IMR-90 (cell line): ENCODE results near the gene CTBP2. TPM values are rescaled to one million over a fixed set of nuclear protein-coding genes. Genes with fewer than 3 reads are reported as not detected.

Experiments used
- ATAC-seq: fragments of 200-7000 bp; cut with Tn5 transposase; 2 replicates; pipeline ENCODE4 v1.9.1; 2020; ENCODE audit warnings: low read depth, mild to moderate bottlenecking, moderate library complexity
- BruUV-seq: library from RNA; stranded (reverse); fragments of 400-500 nt; replicated peaks from 2 replicates; lab custom pipeline; 2021; lab: Mats Ljungman, UMichigan
- CTCF ChIA-PET: fragments of 300-600 bp; formaldehyde crosslinking; extraction: SDS; loops from one replicate; lab custom pipeline; 2021; ENCODE audit warnings: antibody characterized with exemption; lab: Yijun Ruan, JAX
- POLR2A ChIA-PET: fragments of 300-600 bp; sonication (Branson Sonifier 250); formaldehyde crosslinking; loops from one replicate; lab custom pipeline; 2022; ENCODE audit warnings: antibody characterized with exemption; ENCODE audit not compliant: unreplicated experiment; lab: Charles Lee
- DNase-seq: peaks from one replicate; pipeline ENCODE4 v3.0.0; 2013
- H2AFZ ChIP-seq: replicated peaks from 2 replicates; pipeline ENCODE3; 2013; ENCODE audit warnings: low read length, mild to moderate bottlenecking; ENCODE audit not compliant: poor library complexity
- H2AK5ac ChIP-seq: 2 replicates; pipeline ENCODE4 v1.6.1; 2013; ENCODE audit warnings: low read depth, low read length, inconsistent platforms
- H2AK9ac ChIP-seq: replicated peaks from 2 replicates; pipeline ENCODE3; 2013; ENCODE audit warnings: mild to moderate bottlenecking, low read depth, low read length, moderate library complexity; ENCODE audit not compliant: poor library complexity
- H2BK120ac ChIP-seq: 2 replicates; pipeline ENCODE4 v1.6.1; 2013; ENCODE audit warnings: low read depth, low read length, inconsistent platforms
- H2BK15ac ChIP-seq: 3 replicates; pipeline ENCODE4 v1.6.1; 2013; ENCODE audit warnings: low read depth, low read length, inconsistent platforms
- H2BK20ac ChIP-seq: 2 replicates; pipeline ENCODE4 v1.6.1; 2013; ENCODE audit warnings: low read depth, mild to moderate bottlenecking, inconsistent platforms, low read length, moderate library complexity
- H2BK5ac ChIP-seq: 2 replicates; pipeline ENCODE4 v1.6.1; 2013; ENCODE audit warnings: mild to moderate bottlenecking, low read depth, low read length, inconsistent platforms; ENCODE audit not compliant: poor library complexity, severe bottlenecking
- H3K14ac ChIP-seq: replicated peaks from 2 replicates; pipeline ENCODE4 v1.6.1; 2013; ENCODE audit warnings: low read depth, low read length, inconsistent platforms
- H3K18ac ChIP-seq: 2 replicates; pipeline ENCODE4 v1.6.1; 2013; ENCODE audit warnings: low read depth, low read length, control low read depth
- H3K23ac ChIP-seq: 2 replicates; pipeline ENCODE4 v1.6.1; 2013; ENCODE audit warnings: low read depth, low read length, inconsistent platforms
- H3K27ac ChIP-seq: 2 replicates; pipeline ENCODE4 v1.5.1; 2013; ENCODE audit warnings: mild to moderate bottlenecking, control low read depth, low read length; ENCODE audit not compliant: insufficient read depth
- H3K27me3 ChIP-seq: 2 replicates; pipeline ENCODE4 v1.6.1; 2013; ENCODE audit warnings: low read length; ENCODE audit not compliant: control insufficient read depth, insufficient read depth
- H3K36me3 ChIP-seq: 2 replicates; pipeline ENCODE4 v1.6.1; 2013; ENCODE audit warnings: low read length, mixed read lengths; ENCODE audit not compliant: control insufficient read depth, insufficient read depth
- H3K4ac ChIP-seq: 2 replicates; pipeline ENCODE4 v1.6.1; 2013; ENCODE audit warnings: low read depth, low read length, inconsistent platforms
- H3K4me1 ChIP-seq: 2 replicates; pipeline ENCODE4 v1.6.1; 2013; ENCODE audit warnings: low read length, mixed read lengths; ENCODE audit not compliant: control insufficient read depth, insufficient read depth
- H3K4me2 ChIP-seq: 2 replicates; pipeline ENCODE4 v1.6.1; 2013; ENCODE audit warnings: low read depth, mild to moderate bottlenecking, control low read depth, low read length, moderate library complexity
- H3K4me3 ChIP-seq: 2 replicates; pipeline ENCODE4 v1.5.1; 2013; ENCODE audit warnings: low read depth, mild to moderate bottlenecking, control low read depth, low read length, moderate library complexity; ENCODE audit not compliant: insufficient read depth
- H3K56ac ChIP-seq: 2 replicates; pipeline ENCODE4 v1.6.1; 2013; ENCODE audit warnings: low read length, inconsistent platforms; ENCODE audit not compliant: insufficient read depth; ENCODE audit errors: extremely low read depth
- H3K79me1 ChIP-seq, 2 experiments: 2 replicates each; pipeline ENCODE4 v1.6.1; 2013; ENCODE audit warnings: low read length in 2 of 2, inconsistent platforms in 1 of 2, low read depth in 1 of 2
- H3K9ac ChIP-seq: 2 replicates; pipeline ENCODE4 v1.6.1; 2013; ENCODE audit warnings: low read depth, low read length, control low read depth
- H3K9me1 ChIP-seq: 2 replicates; pipeline ENCODE4 v1.6.1; 2013; ENCODE audit warnings: low read length, inconsistent platforms; ENCODE audit not compliant: insufficient read depth
- H3K9me3 ChIP-seq: 2 replicates; pipeline ENCODE4 v1.6.1; 2013; ENCODE audit warnings: low read length; ENCODE audit not compliant: control insufficient read depth, insufficient read depth
- H4K20me1 ChIP-seq: 2 replicates; pipeline ENCODE4 v1.6.1; 2013; ENCODE audit warnings: low read length, inconsistent platforms; ENCODE audit not compliant: insufficient read depth
- H4K5ac ChIP-seq: 2 replicates; pipeline ENCODE4 v1.6.1; 2013; ENCODE audit warnings: mild to moderate bottlenecking, low read depth, low read length, control low read depth
- H4K8ac ChIP-seq, 2 experiments: 2 replicates each; pipeline ENCODE4 v1.6.1; 2013; ENCODE audit warnings: low read depth in 2 of 2, low read length in 2 of 2, control low read depth in 1 of 2, inconsistent platforms in 1 of 2
- H4K91ac ChIP-seq: 2 replicates; pipeline ENCODE4 v1.6.1; 2013; ENCODE audit warnings: low read depth, low read length, inconsistent platforms; ENCODE audit not compliant: insufficient read depth
- BHLHE40 ChIP-seq: fragments of 150-350 bp; IDR thresholded peaks from 2 replicates; pipeline ENCODE4 v1.6.1; 2016; ENCODE audit warnings: mild to moderate bottlenecking, low read depth, low read length
- CEBPB ChIP-seq: IDR thresholded peaks from 2 replicates; pipeline ENCODE4 v1.6.1; 2012; ENCODE audit warnings: low read depth, low read length, improper control_type of control experiment
- MAFK ChIP-seq: IDR thresholded peaks from 2 replicates; pipeline ENCODE4 v1.6.1; 2012; ENCODE audit warnings: low read depth, low read length, improper control_type of control experiment
- MAZ ChIP-seq: IDR thresholded peaks from 2 replicates; pipeline ENCODE4 v1.6.1; 2012; ENCODE audit warnings: low read depth, mild to moderate bottlenecking, low read length, improper control_type of control experiment, moderate library complexity, borderline replicate concordance
- MXI1 ChIP-seq: IDR thresholded peaks from 2 replicates; pipeline ENCODE4 v1.6.1; 2012; ENCODE audit warnings: low read depth, mild to moderate bottlenecking, low read length, moderate library complexity, borderline replicate concordance
- NFE2L2 ChIP-seq: fragments of 150-350 bp; IDR thresholded peaks from 2 replicates; pipeline ENCODE4 v1.6.1; 2016; ENCODE audit warnings: low read depth, mild to moderate bottlenecking, low read length
- POLR2A ChIP-seq: IDR thresholded peaks from 2 replicates; pipeline ENCODE4 v1.6.1; 2012; ENCODE audit warnings: mild to moderate bottlenecking, low read depth, low read length
- RAD21 ChIP-seq: IDR thresholded peaks from 2 replicates; pipeline ENCODE4 v1.6.1; 2012; ENCODE audit warnings: low read length, improper control_type of control experiment
- RCOR1 ChIP-seq: IDR thresholded peaks from 2 replicates; pipeline ENCODE4 v1.6.1; 2012; ENCODE audit warnings: mild to moderate bottlenecking, low read length, improper control_type of control experiment; ENCODE audit not compliant: insufficient replicate concordance
- RFX5 ChIP-seq: IDR thresholded peaks from 2 replicates; pipeline ENCODE4 v1.8.0; 2012; ENCODE audit warnings: low read depth, mild to moderate bottlenecking, low read length, moderate library complexity
- SMC3 ChIP-seq: fragments of 150-350 bp; IDR thresholded peaks from 2 replicates; pipeline ENCODE4 v1.6.1; 2016; ENCODE audit warnings: low read depth, mild to moderate bottlenecking, antibody characterized with exemption, low read length, moderate library complexity
- WGBS, 2 experiments: methylation state at CpG; one replicate each; pipeline versions ENCODE4 v1.1.5 to v1.1.7; 2013; ENCODE audit warnings: missing lambda C conversion rate in 2 of 2; ENCODE audit not compliant: insufficient read length in 1 of 2; ENCODE audit errors: extremely low coverage in 2 of 2; 5-methylcytosine and 5-hydroxymethylcytosine counted together
- dilution Hi-C: fragments of 300-500 bp; cut with HindIII; formaldehyde crosslinking; loops from one replicate; pipeline ENCODE4 v1.14.3; 2018; ENCODE audit warnings: low sequenced_read_pairs; ENCODE audit not compliant: unreplicated experiment
- in situ Hi-C: fragments of 300-500 bp; cut with MboI; formaldehyde crosslinking; loops from 3 replicates; pipeline ENCODE4 v1.14.3; 2019; ENCODE audit warnings: low sequenced_read_pairs, inconsistent platforms, mixed read lengths
- intact Hi-C: fragments of 100-400 bp; cut with micrococcal nuclease; formaldehyde crosslinking; loops from 2 replicates; pipeline ENCODE4 v1.10.0; 2022
- polyA plus RNA-seq, 3 experiments: library from polyadenylated mRNA; depleted of rRNA; stranded (reverse); fragments of >200 nt; gene quantifications; 2 replicates each; pipeline ENCODE4 v1.2.3, GENCODE V29; 2012; ENCODE audit warnings: low replicate concordance in 1 of 3
- total RNA-seq: library from RNA; depleted of rRNA; stranded (reverse); fragments of >200 nt; gene quantifications from 2 replicates; pipeline ENCODE4 v1.2.3, GENCODE V29; 2012
- TF ChIP-seq, protein P1 (sequence below): conservative IDR thresholded peaks from 2 replicates; pipeline ENCODE4 v1.5.1; 2012; ENCODE audit warnings: mild to moderate bottlenecking, low read depth, low read length, improper control_type of control experiment
- TF ChIP-seq, protein P2 (sequence below): fragments of 150-350 bp; IDR thresholded peaks from 2 replicates; pipeline ENCODE4 v1.6.1; 2016; ENCODE audit warnings: low read depth, mild to moderate bottlenecking, low read length, moderate library complexity, borderline replicate concordance

The CTBP2 gene
- total and polyA plus RNA-seq, 2 of the 4 experiments (the other 2 are of a cell fraction): 81.0 to 86.6 TPM

DNA sequence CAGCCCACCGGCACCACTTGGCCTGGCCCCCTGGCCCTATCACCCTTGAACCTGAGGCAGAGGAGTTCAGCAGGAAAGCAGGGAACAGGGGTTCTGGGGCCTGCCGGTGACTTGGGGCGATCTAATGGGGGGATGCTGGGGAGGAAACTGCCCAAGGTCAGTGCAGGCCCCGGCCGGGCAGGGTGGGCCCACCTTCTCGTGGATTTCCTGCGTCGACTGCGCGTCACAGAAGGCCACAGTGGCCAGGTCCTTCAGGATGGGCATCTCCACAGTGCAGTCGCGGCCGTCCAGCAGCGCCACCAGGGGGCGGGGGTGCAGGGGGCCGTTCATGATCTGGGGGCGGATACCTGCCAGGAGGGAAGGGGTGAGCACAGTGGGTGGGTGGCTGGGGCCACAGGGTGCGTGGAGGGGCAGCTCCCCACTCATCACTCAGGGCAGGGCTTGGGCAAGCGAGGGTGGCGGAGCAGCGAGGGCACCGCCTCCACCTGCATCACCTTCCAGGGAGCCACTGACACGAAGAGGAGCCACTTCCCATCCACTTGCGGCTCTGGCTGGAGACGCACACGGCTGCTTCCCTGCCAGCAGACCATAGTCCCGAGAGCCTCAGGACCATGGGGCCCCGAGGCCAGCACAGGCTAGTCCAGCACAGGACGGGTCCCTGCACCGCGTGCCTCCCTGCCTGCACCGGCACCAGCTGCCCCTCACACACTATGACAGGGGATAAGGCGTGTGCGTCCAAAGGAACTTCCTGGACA is 157.0 kb downstream of the CTBP2 start:
- CTCF ChIA-PET: no interaction called here

More for the DNA sequence above, 157.0 kb downstream of the CTBP2 start:
- Histone ChIP-seq H3K4me2 (no peak overlapping the region), H4K20me1 (peaks cover 76% of the 10 kb centered on the region), H3K9ac (no peak overlapping the region), H2AK5ac (0 out of 2 replicates have a peak overlapping the region, but pooled peaks have one; percentile 6), H2BK20ac (no peak overlapping the region), H2AFZ (no peak overlapping the region), H3K36me3 (peaks cover 36% of the 10 kb centered on the region; the same call in 1 of the 2 replicates), H3K23ac (no peak overlapping the region), H2BK120ac (no peak overlapping the region), H3K56ac (no peak overlapping the region), H2AK9ac (no peak overlapping the region), H4K8ac (no peak overlapping the region), H2BK5ac (no peak overlapping the region), H3K9me3 (no peaks in the 10 kb centered on the region), H3K27ac (no peak overlapping the region), H3K18ac (no peak overlapping the region), H3K4ac (no peak overlapping the region), H3K27me3 (no peaks in the 10 kb centered on the region), H3K14ac (no peak overlapping the region), H3K4me3 (no peak overlapping the region), H3K4me1 (peaks cover 42% of the 10 kb centered on the region), H4K91ac (no peak overlapping the region), H3K79me1 (peaks cover 33 to 94% of the 10 kb centered on the region in 2 experiments), H3K9me1 (peaks cover 35% of the 10 kb centered on the region), H2BK15ac (no peak overlapping the region), H4K5ac (no peak overlapping the region)
- intact Hi-C loops (no loop called here), dilution Hi-C loops (no loop called here), in situ Hi-C loops (no loop called here)
- POLR2A ChIA-PET: no interaction called here
- BruUV-seq: no TSS peak
- TF ChIP-seq POLR2A (no peak), RAD21 (no peak), CEBPB (no peak), RFX5 (no peak), NFE2L2 (no peak), BHLHE40 (no peak), MAZ (no peak), MAFK (no peak), RCOR1 (no peak), SMC3 (no peak), MXI1 (no peak)
- TF ChIP-seq, protein P1, sequence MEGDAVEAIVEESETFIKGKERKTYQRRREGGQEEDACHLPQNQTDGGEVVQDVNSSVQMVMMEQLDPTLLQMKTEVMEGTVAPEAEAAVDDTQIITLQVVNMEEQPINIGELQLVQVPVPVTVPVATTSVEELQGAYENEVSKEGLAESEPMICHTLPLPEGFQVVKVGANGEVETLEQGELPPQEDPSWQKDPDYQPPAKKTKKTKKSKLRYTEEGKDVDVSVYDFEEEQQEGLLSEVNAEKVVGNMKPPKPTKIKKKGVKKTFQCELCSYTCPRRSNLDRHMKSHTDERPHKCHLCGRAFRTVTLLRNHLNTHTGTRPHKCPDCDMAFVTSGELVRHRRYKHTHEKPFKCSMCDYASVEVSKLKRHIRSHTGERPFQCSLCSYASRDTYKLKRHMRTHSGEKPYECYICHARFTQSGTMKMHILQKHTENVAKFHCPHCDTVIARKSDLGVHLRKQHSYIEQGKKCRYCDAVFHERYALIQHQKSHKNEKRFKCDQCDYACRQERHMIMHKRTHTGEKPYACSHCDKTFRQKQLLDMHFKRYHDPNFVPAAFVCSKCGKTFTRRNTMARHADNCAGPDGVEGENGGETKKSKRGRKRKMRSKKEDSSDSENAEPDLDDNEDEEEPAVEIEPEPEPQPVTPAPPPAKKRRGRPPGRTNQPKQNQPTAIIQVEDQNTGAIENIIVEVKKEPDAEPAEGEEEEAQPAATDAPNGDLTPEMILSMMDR: no peak
- TF ChIP-seq, protein P2, sequence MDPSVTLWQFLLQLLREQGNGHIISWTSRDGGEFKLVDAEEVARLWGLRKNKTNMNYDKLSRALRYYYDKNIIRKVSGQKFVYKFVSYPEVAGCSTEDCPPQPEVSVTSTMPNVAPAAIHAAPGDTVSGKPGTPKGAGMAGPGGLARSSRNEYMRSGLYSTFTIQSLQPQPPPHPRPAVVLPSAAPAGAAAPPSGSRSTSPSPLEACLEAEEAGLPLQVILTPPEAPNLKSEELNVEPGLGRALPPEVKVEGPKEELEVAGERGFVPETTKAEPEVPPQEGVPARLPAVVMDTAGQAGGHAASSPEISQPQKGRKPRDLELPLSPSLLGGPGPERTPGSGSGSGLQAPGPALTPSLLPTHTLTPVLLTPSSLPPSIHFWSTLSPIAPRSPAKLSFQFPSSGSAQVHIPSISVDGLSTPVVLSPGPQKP: no peak
- no peak for DNase-seq
- 96% methylated on average over 9 of the region's 34 CpGs; no CpG with 5 or more reads in 1 of the 2 experiments for WGBS, 2 experiments
- ATAC-seq: no peak
